HFFc6 (cell line): ENCODE data around the gene GLP1R. TPM values are rescaled to one million over a fixed set of nuclear protein-coding genes. Genes with fewer than 3 reads are reported as not detected.

Experiments
- DNase-seq: peaks from one replicate; pipeline ENCODE4 v3.0.0-alpha.2; 2018
- H3K27ac Mint-ChIP-seq: 2 replicates; pipeline ENCODE4 v1.8.0; 2020; ENCODE audit warnings: mild to moderate bottlenecking, mixed read lengths
- H3K27me3 Mint-ChIP-seq: 2 replicates; pipeline ENCODE4 v1.8.0; 2021; ENCODE audit warnings: mild to moderate bottlenecking, moderate library complexity, mixed read lengths; ENCODE audit not compliant: insufficient read depth
- H3K36me3 Mint-ChIP-seq: 2 replicates; pipeline ENCODE4 v1.8.0; 2021; ENCODE audit warnings: low read depth, mixed read lengths
- H3K4me1 Mint-ChIP-seq: 2 replicates; pipeline ENCODE4 v1.8.0; 2020; ENCODE audit warnings: low read depth, mixed read lengths
- H3K4me3 Mint-ChIP-seq: 2 replicates; pipeline ENCODE4 v1.8.0; 2020; ENCODE audit warnings: mild to moderate bottlenecking, moderate library complexity, mixed read lengths
- H3K9me3 Mint-ChIP-seq: 2 replicates; pipeline ENCODE4 v1.8.0; 2020; ENCODE audit warnings: mild to moderate bottlenecking, mixed read lengths
- CTCF ChIP-seq: fragments of 200-600 bp; sonication (generic); IDR thresholded peaks from 2 replicates; pipeline ENCODE4 v1.5.0; 2021; ENCODE audit warnings: antibody characterized with exemption, mild to moderate bottlenecking
- total RNA-seq, 6 experiments: library from RNA; stranded (reverse); fragmentation: NEBNext Ultra II Directional; extraction: Animal tissue kit (Norgen Biotek cat#: 25700); gene quantifications; 2 replicates in 1 of 6; 3 replicates in 5 of 6; pipeline ENCODE4 v1.2.3, GENCODE V29; 2021

GLP1R gene
- total RNA-seq, 6 experiments from 2014 or later, result not detected

GRCh38 chr6:39007575-39007974 lies 41.0 kb upstream of the GLP1R start:
- H3K4me1 Mint-ChIP-seq, result no peaks in the 10 kb centered on the region
- DNase-seq, result no peak
- no peak overlapping the region for H3K4me3 Mint-ChIP-seq
- H3K36me3 Mint-ChIP-seq, result no peaks in the 10 kb centered on the region
- H3K27ac Mint-ChIP-seq, result no peak overlapping the region
- no peaks in the 10 kb centered on the region; the same call in 1 of the 2 replicates for H3K9me3 Mint-ChIP-seq
- H3K27me3 Mint-ChIP-seq, result peaks cover 1% of the 10 kb centered on the region
- TF ChIP-seq CTCF, result no peak

GRCh38 chr6:39008737-39009136 lies 39.8 kb upstream of the GLP1R start:
- DNase-seq, result no peak
- Mint-ChIP-seq H3K9me3 (no peaks in the 10 kb centered on the region; the same call in 1 of the 2 replicates), H3K36me3 (no peaks in the 10 kb centered on the region; the same call in 1 of the 2 replicates), H3K27me3 (peaks cover 3% of the 10 kb centered on the region), H3K4me1 (no peaks in the 10 kb centered on the region), H3K27ac (no peak overlapping the region), H3K4me3 (no peak overlapping the region)
- TF ChIP-seq CTCF, result no peak

DNA sequence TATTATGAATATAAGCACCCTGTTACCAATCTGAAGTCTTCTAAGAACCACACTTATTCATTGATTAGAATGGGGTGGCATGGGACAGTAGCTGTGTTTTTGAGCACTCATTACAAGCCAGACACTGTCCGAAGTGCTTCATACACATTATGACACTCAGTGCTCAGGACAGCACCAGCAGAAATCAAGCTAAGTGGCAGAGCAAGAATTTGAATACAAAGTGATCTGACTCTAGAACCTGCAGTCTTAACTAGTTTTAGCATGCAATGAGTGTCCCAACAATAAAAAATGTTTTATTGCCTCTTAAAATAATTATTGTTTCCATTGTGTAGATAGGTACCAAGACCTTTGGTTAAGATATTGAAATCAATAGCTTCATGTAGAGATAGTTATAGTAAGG lies 39.1 kb upstream of the GLP1R start:
- Mint-ChIP-seq H3K36me3 (no peaks in the 10 kb centered on the region; the same call in 1 of the 2 replicates), H3K4me1 (no peaks in the 10 kb centered on the region), H3K27me3 (peaks cover 1% of the 10 kb centered on the region), H3K4me3 (no peak overlapping the region), H3K27ac (no peak overlapping the region), H3K9me3 (peaks cover 3% of the 10 kb centered on the region)
- DNase-seq, result no peak
- no peak for TF ChIP-seq CTCF

- no peak for DNase-seq
- Mint-ChIP-seq H3K27me3 (peaks cover 1% of the 10 kb centered on the region), H3K4me3 (no peak overlapping the region), H3K9me3 (peaks cover 14% of the 10 kb centered on the region), H3K36me3 (no peaks in the 10 kb centered on the region; the same call in 1 of the 2 replicates), H3K4me1 (no peaks in the 10 kb centered on the region), H3K27ac (no peak overlapping the region)
- no peak for TF ChIP-seq CTCF
These were observed 31.6 kb upstream of the GLP1R start for GRCh38 chr6:39016839-39017546.

DNA sequence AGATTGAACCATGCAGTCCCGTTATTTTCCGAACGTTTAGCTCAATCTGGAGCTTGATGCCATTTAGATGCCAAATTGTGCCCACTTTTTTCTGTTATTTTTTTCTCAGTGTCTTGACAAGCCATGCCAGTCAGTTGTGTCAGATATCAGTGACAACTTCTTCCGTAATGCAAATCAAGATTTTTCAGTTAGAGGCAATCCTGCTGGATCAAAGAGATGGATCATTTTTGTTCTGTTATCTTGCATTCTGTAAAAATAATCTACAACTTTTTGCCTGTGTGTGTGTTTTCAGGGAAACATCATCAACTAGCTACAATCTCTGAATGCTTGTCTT lies 31.1 kb upstream of the GLP1R start:
- Mint-ChIP-seq H3K36me3 (no peaks in the 10 kb centered on the region; the same call in 1 of the 2 replicates), H3K27ac (no peak overlapping the region), H3K9me3 (peaks cover 14% of the 10 kb centered on the region)

More for the DNA sequence above, 31.1 kb upstream of the GLP1R start:
- no peak for DNase-seq
- H3K27me3 Mint-ChIP-seq, result peaks cover 1% of the 10 kb centered on the region
- no peaks in the 10 kb centered on the region for H3K4me1 Mint-ChIP-seq
- no peak overlapping the region for H3K4me3 Mint-ChIP-seq
- no peak for TF ChIP-seq CTCF
